ENCODE data around the gene TTC16. TPM values are rescaled to one million over a fixed set of nuclear protein-coding genes. Genes with fewer than 3 reads are reported as not detected.

The TTC16 gene
- total RNA-seq, 1 experiment from 2014 or later = not detected

GRCh38 chr9:127690735-127691134 lies 25.1 kb upstream of the TTC16 start:
- no peak overlapping the region for H2BK12ac ChIP-seq (ENCODE audit: insufficient read length, low read depth, low read length)
- no peak overlapping the region for H3K23ac ChIP-seq (ENCODE audit: insufficient read length, low read depth, low read length)
- H3K9me3 ChIP-seq (ENCODE audit: control insufficient read depth, low read depth, low read length) = no peaks in the 10 kb centered on the region
- H3K23me2 ChIP-seq (ENCODE audit: insufficient read length, low read depth, low read length, poor library complexity, severe bottlenecking) = no peaks in the 10 kb centered on the region
- H2AFZ ChIP-seq (ENCODE audit: low read length) = no peak overlapping the region
- H4K91ac ChIP-seq (ENCODE audit: insufficient read length, low read depth, low read length) = no peak overlapping the region
- no peak overlapping the region for H3K27ac ChIP-seq (ENCODE audit: insufficient read length, low read depth, low read length)
- no peak overlapping the region; the same call in 1 of the 2 replicates for H3K14ac ChIP-seq (ENCODE audit: insufficient read depth, low read length)
- Mint-ChIP-seq H3K36me3 (ENCODE audit: insufficient read depth in 1 of 3, low read depth in 3 of 3) (peaks cover 18 to 30% (median 28%) of the 10 kb centered on the region in 3 experiments; a peak in 6 of 7 replicates), H3K27me3 (ENCODE audit: low read depth) (no peaks in the 10 kb centered on the region), H3K27ac (peak overlapping the region in 1 of 3 experiments; percentile 72; a peak in 1 of 7 replicates), H3K9me3 (no peaks in the 10 kb centered on the region; a peak in 1 of 5 replicates), H3K4me1 (no peaks in the 10 kb centered on the region), H3K4me3 (no peak overlapping the region)
- no peak overlapping the region for H2BK20ac ChIP-seq (ENCODE audit: low read depth, low read length, poor library complexity, severe bottlenecking)
- no peak overlapping the region for H2AK5ac ChIP-seq (ENCODE audit: insufficient read length, low read length)
- no peak overlapping the region for H4K8ac ChIP-seq (replicated peaks; ENCODE audit: insufficient read length, low read depth, low read length)
- H3T11ph ChIP-seq (ENCODE audit: low read length) = no peak overlapping the region
- no peaks in the 10 kb centered on the region for H3K79me1 ChIP-seq (ENCODE audit: insufficient read depth, low read depth, low read length, poor library complexity, severe bottlenecking)
- no peak overlapping the region for H3K56ac ChIP-seq (ENCODE audit: insufficient read length, low read depth, low read length)
- no peak overlapping the region for H3K9ac ChIP-seq (ENCODE audit: extremely low read depth, insufficient read length, low read length)
- H4K5ac ChIP-seq (ENCODE audit: insufficient read length, low read depth, low read length) = no peak overlapping the region
- TF ChIP-seq CTCF (conservative IDR thresholded peaks at IDR 0.05) = no peak
- H3K4ac ChIP-seq (ENCODE audit: low read depth, low read length) = no peak overlapping the region
- no peaks in the 10 kb centered on the region for H4K20me1 ChIP-seq (ENCODE audit: control insufficient read depth, insufficient read depth, insufficient read length)
- H2BK120ac ChIP-seq (ENCODE audit: low read depth, low read length, poor library complexity, severe bottlenecking) = no peak overlapping the region
- DNase-seq = no peak
- H3K18ac ChIP-seq (ENCODE audit: insufficient read length, low read depth, low read length) = no peak overlapping the region
- no peak overlapping the region for H2BK5ac ChIP-seq (ENCODE audit: insufficient read length, low read length)
- no peak overlapping the region for H3K4me2 ChIP-seq (ENCODE audit: insufficient read depth, insufficient read length, low read length)
- no CpG with 5 or more reads among the region's 10 CpGs for WGBS (ENCODE audit: extremely low coverage, insufficient read length, low lambda C conversion rate)
- no peaks in the 10 kb centered on the region for H3K4me1 ChIP-seq (ENCODE audit: insufficient read depth, low read length)
- no peaks in the 10 kb centered on the region for H3K27me3 ChIP-seq (ENCODE audit: insufficient read depth, low read length)
- H2BK15ac ChIP-seq (ENCODE audit: low read depth, low read length) = no peak overlapping the region
- no peaks in the 10 kb centered on the region for H3K79me2 ChIP-seq (ENCODE audit: insufficient read depth, low read length)
